Measurements from ENCODE around the gene ATG7.

GRCh38 chr3:11584570-11584969 is 312.4 kb downstream of the ATG7 start:
- TF ChIP-seq CTCF (IDR thresholded peaks at IDR 0.05; ENCODE audit: low read depth, low read length) = no peak
- TF ChIP-seq POLR2A (IDR thresholded peaks at IDR 0.05; ENCODE audit: extremely low read depth, insufficient read length) = no peak

All from NB4 (cell line).